T-helper 17 cell (primary cell): ENCODE results near the gene RASA3. TPM values are rescaled to one million over a fixed set of nuclear protein-coding genes. Genes with fewer than 3 reads are reported as not detected.
A peak's percentile ranks its signal among the peaks of the same experiment; 100 is the strongest.

Experiments
- ATAC-seq: fragments of 150-1000 bp; cut with Tn5 transposase; 2 replicates; pipeline ENCODE4 v1.10.0; 2021; ENCODE audit warnings: mild to moderate bottlenecking, moderate library complexity
- DNase-seq, 3 donors: peaks; one replicate each; pipeline versions ENCODE4 v3.0.0 to v3.0.0-alpha.2; 2020 to 2021
- H3K9me3 ChIP-seq: one replicate; pipeline ENCODE4 v1.7.0; 2013; ENCODE audit warnings: low read length, mild to moderate bottlenecking; ENCODE audit not compliant: control insufficient read depth, poor library complexity, severe bottlenecking
- H3K27ac Mint-ChIP-seq: one replicate; pipeline ENCODE4 v1.8.0; 2022; ENCODE audit warnings: mild to moderate bottlenecking, moderate library complexity, mixed read lengths
- H3K27me3 Mint-ChIP-seq: one replicate; pipeline ENCODE4 v1.8.0; 2022; ENCODE audit warnings: mixed read lengths
- H3K36me3 Mint-ChIP-seq: one replicate; pipeline ENCODE4 v1.8.0; 2022; ENCODE audit warnings: low read depth, mixed read lengths
- H3K4me1 Mint-ChIP-seq: one replicate; pipeline ENCODE4 v1.8.0; 2022; ENCODE audit warnings: mild to moderate bottlenecking, mixed read lengths
- H3K4me3 Mint-ChIP-seq: one replicate; pipeline ENCODE4 v1.8.0; 2022; ENCODE audit warnings: mild to moderate bottlenecking, moderate library complexity, mixed read lengths
- total RNA-seq, 4 donors: library from RNA in 2 of 4; stranded (reverse) in 2 of 4; gene quantifications; one replicate each; pipeline ENCODE4 v1.2.3 and lab custom pipeline; 2022 to 2026

Gene RASA3
- total RNA-seq, 2 donors from 2014 or later: 204 to 215 TPM

DNA sequence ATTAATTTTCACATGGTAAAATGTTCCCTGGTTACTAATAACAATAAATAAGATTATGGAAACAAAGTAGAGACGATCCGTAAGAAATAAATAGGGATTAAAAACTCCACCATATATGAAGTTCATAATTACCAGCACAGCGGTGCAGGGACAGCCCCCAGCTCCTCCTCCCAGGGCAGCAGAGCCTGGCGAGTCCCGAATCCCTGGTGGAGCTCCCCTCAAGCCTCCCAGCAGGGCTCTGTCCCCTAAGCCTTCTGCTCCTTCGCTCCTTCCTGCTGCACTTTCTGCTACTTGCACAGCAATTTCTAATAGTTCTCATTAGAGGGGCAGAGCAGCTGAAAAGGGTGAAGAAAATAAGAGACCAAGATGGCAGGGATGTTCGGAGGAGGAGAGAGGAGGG is 43.6 kb downstream of the RASA3 start:
- H3K9me3 ChIP-seq: no peaks in the 10 kb centered on the region
- DNase-seq (no peak), ATAC-seq (no peak)
- peak overlapping the region; percentile 15 for H3K4me3 Mint-ChIP-seq
- peak overlapping the region; percentile 65 for H3K27ac Mint-ChIP-seq
- no peaks in the 10 kb centered on the region for H3K27me3 Mint-ChIP-seq
- no peaks in the 10 kb centered on the region for H3K4me1 Mint-ChIP-seq
- no peaks in the 10 kb centered on the region for H3K36me3 Mint-ChIP-seq

DNA sequence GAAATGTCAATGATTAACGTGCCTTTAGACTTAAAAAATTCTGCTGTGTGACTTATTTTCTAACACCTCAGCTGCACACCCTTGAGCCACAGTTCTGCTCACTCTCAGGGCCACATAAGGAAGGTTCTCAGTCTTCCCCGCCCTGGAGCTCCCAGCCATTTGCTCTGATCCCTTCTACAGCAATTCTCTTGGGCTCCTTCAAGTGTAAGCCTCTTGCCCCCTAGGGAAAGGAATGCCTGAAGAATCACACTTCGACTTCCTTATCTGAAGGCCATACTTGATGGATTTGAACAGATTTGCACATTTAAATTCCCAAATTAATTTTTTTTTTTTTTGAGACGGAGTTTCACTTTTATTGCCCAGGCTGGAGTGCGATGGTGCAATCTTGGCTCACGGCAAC is 44.2 kb downstream of the RASA3 start:
- Mint-ChIP-seq H3K36me3 (no peaks in the 10 kb centered on the region), H3K27me3 (no peaks in the 10 kb centered on the region), H3K4me1 (no peaks in the 10 kb centered on the region), H3K27ac (peak overlapping the region; percentile 65), H3K4me3 (no peak overlapping the region)
- DNase-seq (no peak), ATAC-seq (no peak)
- no peaks in the 10 kb centered on the region for H3K9me3 ChIP-seq

DNA sequence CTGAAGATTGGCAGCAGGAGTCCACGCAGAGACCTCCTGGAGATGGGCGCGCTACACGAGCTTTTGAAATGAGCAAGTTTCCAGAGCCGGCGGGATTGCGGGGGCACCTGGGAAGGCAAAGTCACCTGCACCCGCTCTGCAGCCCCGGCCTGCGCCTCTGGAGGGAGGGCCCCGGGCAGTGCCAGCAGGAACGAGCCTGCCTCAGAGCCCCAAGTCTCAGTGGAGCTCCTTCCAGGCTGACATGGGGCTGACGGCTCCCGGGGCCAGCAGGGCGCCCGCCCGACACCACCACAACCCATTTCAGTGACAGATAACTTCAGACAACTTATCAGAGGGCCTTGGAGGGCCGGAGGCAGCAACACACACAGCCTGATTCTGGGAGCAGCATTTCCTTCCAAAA is 45.0 kb downstream of the RASA3 start:
- ATAC-seq (no peak), DNase-seq (no peak)
- H3K4me3 Mint-ChIP-seq: no peak overlapping the region
- H3K4me1 Mint-ChIP-seq: peaks cover 5% of the 10 kb centered on the region
- no peaks in the 10 kb centered on the region for H3K27me3 Mint-ChIP-seq
- peak overlapping the region; percentile 21 for H3K27ac Mint-ChIP-seq
- no peaks in the 10 kb centered on the region for H3K36me3 Mint-ChIP-seq
- no peaks in the 10 kb centered on the region for H3K9me3 ChIP-seq

DNA sequence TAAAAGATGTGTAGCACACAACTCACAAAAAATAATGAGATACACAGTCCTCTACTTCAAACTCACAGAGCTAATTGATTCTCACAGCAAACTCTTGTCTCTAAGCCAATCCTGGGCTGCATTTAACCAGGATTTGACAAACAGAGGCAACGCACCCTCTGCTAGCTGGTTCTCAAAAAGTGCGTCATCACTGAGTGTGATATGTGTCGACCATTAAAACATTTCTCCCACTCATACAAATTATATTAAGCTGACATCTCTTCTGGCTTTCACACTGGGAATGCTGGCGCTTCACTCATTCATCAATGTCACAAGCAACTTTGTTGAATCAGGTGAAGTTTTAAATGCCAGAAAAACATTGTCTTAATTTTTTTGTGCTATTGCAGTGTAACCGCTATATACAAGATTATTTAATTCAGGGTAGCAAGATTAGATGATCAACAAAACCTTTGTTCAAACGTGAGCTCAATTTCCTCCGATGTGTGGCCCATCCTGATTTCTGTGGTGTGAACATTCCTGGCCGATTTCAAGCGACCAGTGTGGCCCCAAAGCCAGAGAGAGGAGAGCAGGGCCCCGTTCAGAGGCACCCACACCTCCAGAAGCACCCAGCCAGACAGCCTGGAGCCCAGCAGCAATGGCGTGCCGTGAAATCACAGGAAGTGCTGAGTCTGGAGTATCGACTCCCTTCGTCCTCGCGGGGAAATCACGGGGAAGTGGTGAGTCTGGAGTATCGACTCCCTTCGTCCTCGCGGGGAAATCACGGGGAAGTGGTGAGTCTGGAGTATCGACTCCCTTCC is 49.4 kb downstream of the RASA3 start:
- H3K4me1 Mint-ChIP-seq: peaks cover 34% of the 10 kb centered on the region
- peak overlapping the region; percentile 63 for H3K27ac Mint-ChIP-seq
- peak overlapping the region; percentile 60 for H3K4me3 Mint-ChIP-seq
- no peak for DNase-seq
- no peaks in the 10 kb centered on the region for H3K27me3 Mint-ChIP-seq
- H3K36me3 Mint-ChIP-seq: no peaks in the 10 kb centered on the region
- H3K9me3 ChIP-seq: no peaks in the 10 kb centered on the region
- ATAC-seq: no peak

DNA sequence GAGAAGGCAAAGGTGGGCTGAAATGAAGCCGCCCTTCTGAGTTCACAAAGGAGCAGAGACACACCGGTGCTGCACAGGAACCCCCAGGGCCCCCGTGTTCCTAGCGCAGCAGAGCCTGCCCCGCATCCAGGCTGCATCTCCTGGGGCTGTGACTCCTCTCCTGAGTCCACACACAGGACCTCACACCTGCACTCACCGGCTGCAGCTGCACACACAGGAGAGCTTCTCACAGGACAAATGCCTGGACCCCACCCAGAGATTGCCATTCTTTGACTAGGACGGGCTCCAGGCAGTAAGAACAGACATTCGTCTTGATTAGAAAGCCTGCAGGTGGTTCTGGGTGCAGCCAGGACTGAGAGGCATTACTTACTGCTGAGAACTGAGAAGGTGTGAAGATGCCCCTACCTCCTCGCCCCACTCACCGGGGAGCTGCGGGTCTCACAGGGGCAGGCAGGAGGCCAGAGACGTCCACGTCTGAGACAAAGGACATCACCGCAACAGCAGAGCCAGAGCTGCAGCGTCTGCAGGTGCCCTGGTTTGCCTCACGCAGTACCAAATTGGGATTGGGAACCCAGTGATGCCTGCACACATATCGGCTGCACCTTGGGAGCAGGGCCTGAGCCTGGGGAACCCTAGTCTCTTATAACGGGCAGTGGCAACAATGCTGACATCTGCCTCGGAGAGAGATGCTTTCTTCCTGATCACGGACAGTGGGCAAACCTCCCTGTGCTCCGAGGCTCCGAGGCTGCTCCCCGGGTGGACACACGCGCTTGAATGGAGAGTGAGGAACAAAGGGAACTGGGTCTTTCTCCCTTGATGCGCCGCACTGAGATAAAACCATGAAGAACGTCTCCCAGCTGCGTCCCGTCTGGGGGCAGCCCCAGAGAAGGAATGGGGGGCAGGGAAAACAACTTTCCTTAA is 50.4 kb downstream of the RASA3 start:
- no peak for ATAC-seq
- Mint-ChIP-seq H3K27ac (peak overlapping the region; percentile 63), H3K4me3 (no peak overlapping the region), H3K4me1 (peaks cover 35% of the 10 kb centered on the region), H3K36me3 (no peaks in the 10 kb centered on the region), H3K27me3 (no peaks in the 10 kb centered on the region)
- no peaks in the 10 kb centered on the region for H3K9me3 ChIP-seq
- DNase-seq: no peak

DNA sequence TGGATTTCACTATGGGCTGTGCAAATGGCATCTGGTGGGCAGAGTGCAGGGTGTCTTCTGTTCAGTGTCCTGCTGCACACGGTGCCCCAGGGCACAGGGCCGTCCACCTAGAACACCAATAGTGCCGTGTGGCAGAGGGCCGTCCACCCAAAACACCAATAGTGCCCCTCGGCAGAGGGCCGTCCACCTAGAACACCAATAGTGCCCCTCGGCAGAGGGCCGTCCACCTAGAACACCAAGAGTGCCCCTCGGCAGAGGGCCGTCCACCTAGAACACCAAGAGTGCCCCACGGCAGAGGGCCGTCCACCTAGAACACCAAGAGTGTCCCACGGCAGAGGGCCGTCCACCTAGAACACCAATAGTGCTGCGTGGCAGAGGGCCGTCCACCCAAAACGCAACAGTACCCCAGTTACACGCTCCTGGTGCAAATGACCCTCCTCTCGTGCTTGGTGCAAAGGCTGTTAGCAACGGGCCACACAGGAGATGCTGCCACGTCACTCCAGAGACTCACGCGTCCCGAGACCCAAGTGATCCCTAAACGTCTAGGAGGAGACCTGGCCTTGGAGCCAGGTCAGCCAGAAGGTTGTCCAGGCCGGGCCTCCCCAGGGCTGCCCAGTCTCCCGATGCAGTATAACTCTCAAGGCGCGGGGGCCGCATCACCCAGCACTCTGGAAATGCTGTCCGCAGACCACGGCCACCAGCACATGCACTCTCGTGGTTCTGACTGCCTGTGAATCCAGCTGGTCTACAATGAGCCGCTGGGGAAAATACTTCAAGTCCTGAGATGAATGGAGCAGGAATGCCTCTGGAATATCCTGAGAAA is 51.5 kb downstream of the RASA3 start:
- Mint-ChIP-seq H3K36me3 (peaks cover 2% of the 10 kb centered on the region), H3K4me3 (peak overlapping the region; percentile 12), H3K27ac (peak overlapping the region; percentile 63), H3K27me3 (no peaks in the 10 kb centered on the region), H3K4me1 (peaks cover 38% of the 10 kb centered on the region)
- ATAC-seq (no peak), DNase-seq (no peak)
- H3K9me3 ChIP-seq: no peaks in the 10 kb centered on the region

DNA sequence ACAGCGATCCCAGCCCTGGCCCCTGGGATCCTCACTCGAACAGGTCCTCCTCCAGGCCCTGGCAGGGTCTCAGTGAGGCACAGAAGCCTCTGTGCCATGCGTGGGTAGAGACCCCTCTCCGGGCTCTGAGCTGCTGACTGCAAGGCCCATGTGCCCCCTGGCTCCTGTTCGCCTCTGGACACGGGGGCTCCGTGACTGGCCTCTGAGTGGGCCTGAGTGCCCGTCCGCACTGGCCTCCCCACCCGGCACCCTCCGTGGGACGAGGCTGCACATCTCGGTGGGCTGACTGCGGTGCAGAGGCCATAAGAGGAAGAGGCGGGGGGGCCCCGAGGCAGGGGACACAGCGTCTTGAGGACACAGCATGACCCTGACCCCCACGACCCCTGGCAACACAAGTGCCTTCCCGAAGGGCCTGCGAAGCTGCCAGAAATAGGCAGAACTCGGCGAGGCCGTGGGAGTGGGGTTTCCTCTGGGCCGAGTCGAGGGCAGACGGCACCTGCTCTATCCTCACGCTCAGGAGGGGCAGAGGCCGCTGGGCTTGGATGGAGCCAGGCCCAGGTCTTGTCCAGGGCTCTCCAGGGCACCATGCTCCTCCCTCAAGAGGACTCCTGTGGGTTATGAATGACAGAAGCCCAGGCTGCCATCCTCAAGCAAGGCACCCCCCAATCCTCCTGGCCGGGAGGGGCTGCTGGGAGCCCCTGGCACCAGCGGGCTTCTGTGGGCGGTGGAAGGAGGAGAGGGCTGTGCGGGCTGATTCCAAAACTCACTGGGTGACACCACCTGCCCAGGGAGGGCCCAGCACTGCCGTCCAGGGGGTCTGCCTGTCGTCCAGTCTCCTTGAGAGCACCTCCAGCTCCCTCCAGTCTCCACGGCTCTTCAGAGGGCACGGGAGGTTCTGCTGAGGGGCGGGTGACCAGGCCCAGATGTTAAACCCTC is 52.6 kb downstream of the RASA3 start:
- H3K4me3 Mint-ChIP-seq: peak overlapping the region; percentile 9
- H3K9me3 ChIP-seq: no peaks in the 10 kb centered on the region
- peaks cover 2% of the 10 kb centered on the region for H3K36me3 Mint-ChIP-seq
- ATAC-seq (peak; percentile 8), DNase-seq (no peak)
- peak overlapping the region; percentile 84 for H3K27ac Mint-ChIP-seq
- peaks cover 38% of the 10 kb centered on the region for H3K4me1 Mint-ChIP-seq
- no peaks in the 10 kb centered on the region for H3K27me3 Mint-ChIP-seq

DNA sequence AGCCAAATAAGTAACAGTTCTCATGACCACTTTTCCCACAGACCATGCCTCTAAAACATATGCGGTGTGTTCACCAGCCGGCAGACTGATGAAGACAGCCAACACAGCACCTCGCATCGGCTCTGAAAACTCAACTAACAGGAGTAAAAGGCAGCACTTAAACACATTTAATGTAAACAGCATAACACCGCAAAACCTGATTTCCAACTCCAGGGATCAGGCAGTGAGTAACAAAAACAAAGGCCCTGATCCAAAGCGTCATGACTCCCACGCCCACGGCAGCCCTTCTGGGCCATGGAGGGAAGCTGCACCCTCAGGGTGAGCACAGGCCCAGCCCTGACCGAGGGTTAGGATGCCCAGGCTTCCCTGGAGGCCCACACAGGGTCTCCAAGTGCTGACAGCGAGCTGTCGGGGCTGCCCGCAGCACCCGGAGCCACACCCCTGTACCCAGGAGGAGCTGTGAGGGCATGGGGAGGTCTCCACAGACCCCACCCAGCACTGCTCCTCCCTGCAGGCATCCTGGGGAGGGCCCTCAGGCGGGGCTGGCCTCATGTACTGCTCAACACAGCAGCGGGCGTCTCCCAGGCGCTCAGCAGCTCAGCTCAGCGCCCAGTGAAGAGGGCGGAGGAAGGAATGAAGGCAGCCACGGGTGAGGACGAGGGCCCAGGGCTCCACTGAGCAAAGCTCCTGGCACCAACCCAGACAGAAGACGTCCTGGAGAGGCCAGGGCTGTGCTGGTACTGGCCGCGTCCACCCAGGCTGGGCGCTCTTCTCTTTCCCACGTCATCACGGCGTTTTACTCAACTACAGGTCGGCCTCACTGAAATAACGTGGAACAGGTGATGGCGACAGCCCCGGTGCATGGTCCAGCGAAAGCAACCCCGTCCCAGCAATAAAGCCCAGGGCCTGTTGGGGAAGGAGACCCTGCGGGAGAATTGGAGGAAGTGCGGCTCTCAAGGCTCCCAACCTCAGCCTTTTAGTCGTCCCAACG is 53.7 kb downstream of the RASA3 start:
- DNase-seq: no peak
- no peaks in the 10 kb centered on the region for H3K9me3 ChIP-seq
- Mint-ChIP-seq H3K27ac (peak overlapping the region; percentile 84), H3K36me3 (peaks cover 2% of the 10 kb centered on the region), H3K4me1 (peaks cover 42% of the 10 kb centered on the region), H3K27me3 (no peaks in the 10 kb centered on the region), H3K4me3 (peak overlapping the region; percentile 25)
- peak; percentile 43 for ATAC-seq

DNA sequence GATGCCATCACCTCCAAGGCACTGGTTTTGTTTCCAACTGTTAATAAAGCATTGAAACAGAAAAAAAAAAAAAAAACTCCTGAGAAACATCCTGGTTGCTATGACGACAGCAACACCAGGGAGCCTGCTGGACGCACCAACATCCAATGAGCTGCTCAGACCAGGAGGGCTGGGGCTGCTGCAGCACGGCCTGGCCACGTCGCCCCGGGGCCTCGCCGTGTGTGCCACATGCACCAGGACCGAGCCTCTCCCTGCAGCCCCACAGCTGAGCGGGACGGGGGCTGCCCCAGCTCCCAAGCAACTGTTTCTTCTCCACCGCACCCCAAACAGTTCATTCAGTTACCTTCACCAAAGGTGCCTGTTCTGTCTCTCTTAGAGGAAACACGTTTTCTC is 54.5 kb downstream of the RASA3 start:
- ATAC-seq (no peak), DNase-seq (no peak)
- Mint-ChIP-seq H3K27ac (peak overlapping the region; percentile 84), H3K27me3 (no peaks in the 10 kb centered on the region), H3K4me1 (peaks cover 39% of the 10 kb centered on the region), H3K4me3 (peak overlapping the region; percentile 25), H3K36me3 (peaks cover 2% of the 10 kb centered on the region)
- H3K9me3 ChIP-seq: no peaks in the 10 kb centered on the region

DNA sequence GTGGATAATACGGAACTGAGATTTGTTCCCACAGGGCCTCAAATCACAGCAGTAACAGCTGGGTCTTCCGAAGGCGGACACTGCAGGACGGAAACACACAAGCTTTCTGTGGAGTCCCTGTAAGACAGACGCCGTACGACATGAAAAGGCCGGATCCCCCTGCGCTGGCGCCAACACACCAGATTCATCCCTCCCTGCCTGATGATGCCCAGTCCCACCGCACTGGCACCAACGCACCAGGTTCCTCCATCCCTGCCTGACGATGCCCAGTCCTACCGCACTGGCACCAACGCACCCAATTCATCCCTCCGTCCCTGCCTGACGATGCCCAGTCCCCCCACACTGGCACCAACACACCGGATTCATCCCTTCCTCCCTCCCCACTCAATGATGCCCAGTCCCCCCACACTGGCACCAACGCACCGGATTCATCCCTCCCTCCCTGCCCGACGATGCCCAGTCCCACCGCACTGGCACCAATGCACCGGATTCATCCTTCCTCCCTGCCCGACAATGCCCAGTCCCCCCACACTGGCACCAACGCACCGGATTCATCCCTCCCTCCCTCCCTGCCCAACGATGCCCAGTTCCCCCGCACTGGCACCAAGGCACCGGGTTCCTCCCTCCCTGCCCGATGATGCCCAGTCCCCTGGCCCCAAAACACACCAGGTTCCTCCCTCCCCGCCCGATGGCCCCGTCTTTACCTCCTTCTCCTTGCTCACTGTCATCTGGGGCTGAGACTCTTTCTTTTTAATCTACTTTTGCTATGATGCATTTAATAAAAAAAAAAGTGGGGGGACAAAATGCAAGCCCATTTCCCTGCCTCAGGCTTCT is 55.1 kb downstream of the RASA3 start:
- H3K27me3 Mint-ChIP-seq: no peaks in the 10 kb centered on the region
- no peaks in the 10 kb centered on the region for H3K9me3 ChIP-seq
- peaks cover 6% of the 10 kb centered on the region for H3K36me3 Mint-ChIP-seq
- peaks cover 39% of the 10 kb centered on the region for H3K4me1 Mint-ChIP-seq
- ATAC-seq: no peak
- DNase-seq: no peak
- peak overlapping the region; percentile 88 for H3K27ac Mint-ChIP-seq
- peak overlapping the region; percentile 25 for H3K4me3 Mint-ChIP-seq
